ENCODE data around the gene ATG14. TPM values are rescaled to one million over a fixed set of nuclear protein-coding genes. Genes with fewer than 3 reads are reported as not detected.

Gene ATG14
- total RNA-seq, 4 donors from 2014 or later, result 11.5 to 24.7 (median 13.4) TPM

DNA sequence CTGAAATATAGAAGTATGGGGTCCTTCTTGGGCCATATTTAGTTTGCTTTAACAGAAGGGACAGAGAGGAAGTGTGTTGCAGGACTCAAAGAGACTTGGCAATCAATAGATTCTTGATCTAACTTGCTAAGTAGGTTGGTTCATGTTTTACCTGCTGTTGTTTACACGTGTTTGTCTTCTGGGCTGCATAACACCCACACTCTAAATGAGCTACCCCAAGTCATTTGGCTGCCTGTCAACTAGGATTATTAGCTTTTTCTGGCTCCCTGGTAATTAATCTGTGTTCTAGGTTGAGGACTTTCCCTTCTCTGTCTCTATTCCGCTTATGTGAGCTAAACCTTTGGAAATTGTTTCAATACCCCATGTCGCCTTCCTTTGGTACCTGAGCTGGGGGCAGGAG, 38.9 kb upstream of the ATG14 start:
- H3K4me3 ChIP-seq, result no peak overlapping the region
- WGBS, 2 donors (ENCODE audit: low coverage in 1 of 2), result 77 to 93% methylated on average over 3 of the region's 3 CpGs
- H3K27ac ChIP-seq, result peak overlapping the region in 1 of 4 donors; percentile 59
- no peak for DNase-seq
- H3K27me3 ChIP-seq, result no peaks in the 10 kb centered on the region
- intact Hi-C loops (cut with DNase I; ENCODE audit: low total_unique reads) (loop anchor here (5.0 kb wide), 1 partner anchor 1758 kb away; no protein-coding TSS in a partner anchor), in situ Hi-C loops (cut with MboI; ENCODE audit: low pct_ligation_motif_present in 1 of 4, low pct_unique_long_range_greater_than_20kb in 1 of 4, low sequenced_read_pairs in 3 of 4) (loop anchor here in 1 of 4 donors (25.0 kb wide), 1 partner anchor 1037 kb away; no protein-coding TSS in a partner anchor)
- TF ChIP-seq, protein P1, sequence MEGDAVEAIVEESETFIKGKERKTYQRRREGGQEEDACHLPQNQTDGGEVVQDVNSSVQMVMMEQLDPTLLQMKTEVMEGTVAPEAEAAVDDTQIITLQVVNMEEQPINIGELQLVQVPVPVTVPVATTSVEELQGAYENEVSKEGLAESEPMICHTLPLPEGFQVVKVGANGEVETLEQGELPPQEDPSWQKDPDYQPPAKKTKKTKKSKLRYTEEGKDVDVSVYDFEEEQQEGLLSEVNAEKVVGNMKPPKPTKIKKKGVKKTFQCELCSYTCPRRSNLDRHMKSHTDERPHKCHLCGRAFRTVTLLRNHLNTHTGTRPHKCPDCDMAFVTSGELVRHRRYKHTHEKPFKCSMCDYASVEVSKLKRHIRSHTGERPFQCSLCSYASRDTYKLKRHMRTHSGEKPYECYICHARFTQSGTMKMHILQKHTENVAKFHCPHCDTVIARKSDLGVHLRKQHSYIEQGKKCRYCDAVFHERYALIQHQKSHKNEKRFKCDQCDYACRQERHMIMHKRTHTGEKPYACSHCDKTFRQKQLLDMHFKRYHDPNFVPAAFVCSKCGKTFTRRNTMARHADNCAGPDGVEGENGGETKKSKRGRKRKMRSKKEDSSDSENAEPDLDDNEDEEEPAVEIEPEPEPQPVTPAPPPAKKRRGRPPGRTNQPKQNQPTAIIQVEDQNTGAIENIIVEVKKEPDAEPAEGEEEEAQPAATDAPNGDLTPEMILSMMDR (IDR thresholded peaks at IDR 0.05), result no peak
- TF ChIP-seq POLR2A (IDR thresholded peaks at IDR 0.05) (no peak), POLR2AphosphoS5 (IDR thresholded peaks at IDR 0.05) (no peak), EP300 (IDR thresholded peaks at IDR 0.05; ENCODE audit: low read depth) (no peak)
- no peaks in the 10 kb centered on the region for H3K9me3 ChIP-seq
- no peaks in the 10 kb centered on the region for H3K36me3 ChIP-seq
- H3K4me1 ChIP-seq, result peaks cover 10 to 87% (median 29%) of the 10 kb centered on the region in 4 donors

DNA sequence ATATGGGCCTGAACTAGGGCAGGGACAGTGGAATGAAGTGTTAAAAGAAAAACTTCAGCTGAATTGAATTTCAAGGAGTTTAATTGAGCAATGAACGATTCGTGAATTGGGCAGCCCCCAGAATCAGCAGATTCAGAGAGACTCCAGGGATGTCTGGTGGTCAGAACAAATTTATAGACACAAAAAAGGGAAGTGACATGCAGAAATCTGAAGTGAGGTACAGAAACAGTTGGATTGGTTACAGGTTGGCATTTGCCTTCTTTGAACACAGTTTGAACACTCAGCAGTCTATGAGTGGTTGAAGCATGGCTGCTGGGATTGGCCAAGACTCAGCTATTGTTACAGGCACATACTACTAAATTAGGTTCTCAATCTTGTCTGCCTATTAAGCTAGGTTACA, 38.5 kb upstream of the ATG14 start:
- Histone ChIP-seq H3K27ac (no peak overlapping the region), H3K4me3 (no peak overlapping the region), H3K9me3 (no peaks in the 10 kb centered on the region), H3K36me3 (no peaks in the 10 kb centered on the region), H3K4me1 (peaks cover 10 to 84% (median 29%) of the 10 kb centered on the region in 4 donors), H3K27me3 (no peaks in the 10 kb centered on the region)
- in situ Hi-C loops (cut with MboI; ENCODE audit: low pct_ligation_motif_present in 1 of 4, low pct_unique_long_range_greater_than_20kb in 1 of 4, low sequenced_read_pairs in 3 of 4), result loop anchor here in 1 of 4 donors (25.0 kb wide), 1 partner anchor 1037 kb away; no protein-coding TSS in a partner anchor
- DNase-seq, result no peak
- intact Hi-C loops (cut with DNase I; ENCODE audit: low total_unique reads), result loop anchor here (5.0 kb wide), 1 partner anchor 1758 kb away; no protein-coding TSS in a partner anchor
- 80 to 93% methylated on average over 2 of the region's 2 CpGs for WGBS, 2 donors (ENCODE audit: low coverage in 1 of 2)
- TF ChIP-seq EP300 (IDR thresholded peaks at IDR 0.05; ENCODE audit: low read depth) (no peak), POLR2A (IDR thresholded peaks at IDR 0.05) (no peak), POLR2AphosphoS5 (IDR thresholded peaks at IDR 0.05) (no peak)
- TF ChIP-seq, protein P1 (IDR thresholded peaks at IDR 0.05), result no peak

DNA sequence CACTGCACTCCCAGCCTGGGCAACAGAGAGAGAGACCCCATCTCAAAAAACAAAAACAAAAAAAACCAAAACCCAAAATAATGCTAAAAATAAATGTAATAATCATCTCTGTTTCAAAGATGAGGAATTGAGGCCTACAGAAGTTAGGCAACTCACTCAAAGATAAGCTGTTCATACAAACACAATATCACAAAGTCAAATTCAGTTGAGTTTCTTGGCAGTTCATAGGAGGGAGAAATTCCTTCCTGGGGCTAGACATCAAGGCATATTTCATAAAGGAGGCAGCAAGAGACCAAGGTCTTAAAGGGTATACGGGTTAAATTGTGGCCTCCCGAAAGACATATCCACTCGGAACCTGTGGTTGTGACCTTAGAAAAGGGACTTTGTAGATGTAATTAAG, 37.5 kb upstream of the ATG14 start:
- Histone ChIP-seq H3K36me3 (no peaks in the 10 kb centered on the region), H3K27me3 (no peaks in the 10 kb centered on the region), H3K4me1 (peaks cover 10 to 74% (median 24%) of the 10 kb centered on the region in 4 donors), H3K9me3 (no peaks in the 10 kb centered on the region), H3K27ac (peak overlapping the region in 2 of 4 donors; percentile 30 to 49), H3K4me3 (no peak overlapping the region)
- TF ChIP-seq POLR2AphosphoS5 (IDR thresholded peaks at IDR 0.05) (no peak), EP300 (IDR thresholded peaks at IDR 0.05; ENCODE audit: low read depth) (no peak)
- DNase-seq, result no peak
- in situ Hi-C loops (cut with MboI; ENCODE audit: low pct_ligation_motif_present in 1 of 4, low pct_unique_long_range_greater_than_20kb in 1 of 4, low sequenced_read_pairs in 3 of 4), result loop anchor here (25.0 kb wide), 2 partner anchors 213 to 1038 kb away; no protein-coding TSS in a partner anchor
- intact Hi-C loops (cut with DNase I; ENCODE audit: low total_unique reads), result no loop called here
- 61 to 82% methylated on average over 3 of the region's 3 CpGs for WGBS, 2 donors (ENCODE audit: low coverage in 1 of 2)

DNA sequence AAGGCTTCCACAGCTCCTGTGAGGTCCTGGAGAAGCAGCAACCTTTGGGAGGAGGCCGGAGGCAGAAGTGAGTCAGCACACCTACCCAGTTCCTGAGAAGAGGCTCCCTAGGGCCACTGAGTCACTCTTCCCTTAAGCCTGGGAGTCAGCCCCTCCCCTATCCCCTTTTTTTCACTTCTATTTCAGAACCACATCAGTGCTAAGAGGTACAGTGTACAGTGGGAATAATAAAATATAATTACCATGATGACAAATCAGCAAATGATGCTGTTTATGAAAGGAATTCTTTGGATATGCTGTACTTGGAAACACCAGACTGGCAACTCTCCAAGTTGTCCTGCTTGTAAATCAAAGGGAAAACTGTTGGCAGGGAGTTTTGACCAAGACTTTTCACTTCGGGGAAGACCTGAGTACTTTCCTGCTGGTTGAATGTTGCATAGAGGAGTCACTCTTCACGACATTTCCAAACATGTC, 36.5 kb upstream of the ATG14 start:
- no peaks in the 10 kb centered on the region for H3K36me3 ChIP-seq
- DNase-seq, result peak; percentile 60
- TF ChIP-seq EP300 (IDR thresholded peaks at IDR 0.05; ENCODE audit: low read depth) (no peak), POLR2A (IDR thresholded peaks at IDR 0.05) (no peak), POLR2AphosphoS5 (IDR thresholded peaks at IDR 0.05) (peak in 2 of 3 donors; percentile 18 to 48)
- TF ChIP-seq, protein P1 (IDR thresholded peaks at IDR 0.05), result peak in 1 of 5 experiments; percentile 15
- in situ Hi-C loops (cut with MboI; ENCODE audit: low pct_ligation_motif_present in 1 of 4, low pct_unique_long_range_greater_than_20kb in 1 of 4, low sequenced_read_pairs in 3 of 4), result loop anchor here (25.0 kb wide), 2 partner anchors 214 to 1039 kb away; no protein-coding TSS in a partner anchor
- intact Hi-C loops (cut with DNase I; ENCODE audit: low total_unique reads), result no loop called here
- WGBS, 2 donors (ENCODE audit: low coverage in 1 of 2), result 20 to 27% methylated on average over 3 of the region's 3 CpGs
- H3K4me3 ChIP-seq, result no peak overlapping the region
- no peaks in the 10 kb centered on the region for H3K9me3 ChIP-seq
- H3K4me1 ChIP-seq, result peaks cover 6 to 64% (median 20%) of the 10 kb centered on the region in 4 donors
- H3K27me3 ChIP-seq, result no peaks in the 10 kb centered on the region
- peak overlapping the region; percentile 30 to 53 (median 36) for H3K27ac ChIP-seq

Data from transverse colon (tissue), 4 donors.